Fibroblast of the aortic adventitia (primary cell): ENCODE measurements around the gene ZNF561. TPM values are rescaled to one million over a fixed set of nuclear protein-coding genes. Genes with fewer than 3 reads are reported as not detected.
"Not testable (repeated sequence)": the region's sequence is repeated elsewhere in the genome, so short reads cannot be mapped to it uniquely, and the experiment has no call there.

Experiments
- DNase-seq: peaks from one replicate; pipeline ENCODE4 v3.0.0-alpha.2; 2010; ENCODE audit warnings: low read depth
- H3K4me3 ChIP-seq: 2 replicates; pipeline ENCODE4 v1.5.1; 2011; ENCODE audit warnings: low read depth, mild to moderate bottlenecking, control low read depth, low read length, moderate library complexity
- CTCF ChIP-seq: IDR thresholded peaks from 2 replicates; pipeline ENCODE4 v1.5.1; 2011; ENCODE audit warnings: mild to moderate bottlenecking, low read length, control low read depth, inconsistent platforms; ENCODE audit not compliant: insufficient read depth
- total RNA-seq: library from RNA; depleted of rRNA; stranded (reverse); fragments of >200 nt; gene quantifications from 2 replicates; pipeline ENCODE4 v1.2.3, GENCODE V29; 2012; ENCODE audit warnings: low replicate concordance

ZNF561 gene
- total RNA-seq, 1 donor, result 38.7 TPM

GRCh38 chr19:9620842-9621155, 233 bp downstream of the ZNF561 start:
- H3K4me3 ChIP-seq, result peak overlapping the region; percentile 99
- TF ChIP-seq CTCF, result no peak
- no peak for DNase-seq

GRCh38 chr19:9615844-9616243, 5.2 kb downstream of the ZNF561 start:
- no peak for DNase-seq
- H3K4me3 ChIP-seq, result no peak overlapping the region
- no peak for TF ChIP-seq CTCF

DNA sequence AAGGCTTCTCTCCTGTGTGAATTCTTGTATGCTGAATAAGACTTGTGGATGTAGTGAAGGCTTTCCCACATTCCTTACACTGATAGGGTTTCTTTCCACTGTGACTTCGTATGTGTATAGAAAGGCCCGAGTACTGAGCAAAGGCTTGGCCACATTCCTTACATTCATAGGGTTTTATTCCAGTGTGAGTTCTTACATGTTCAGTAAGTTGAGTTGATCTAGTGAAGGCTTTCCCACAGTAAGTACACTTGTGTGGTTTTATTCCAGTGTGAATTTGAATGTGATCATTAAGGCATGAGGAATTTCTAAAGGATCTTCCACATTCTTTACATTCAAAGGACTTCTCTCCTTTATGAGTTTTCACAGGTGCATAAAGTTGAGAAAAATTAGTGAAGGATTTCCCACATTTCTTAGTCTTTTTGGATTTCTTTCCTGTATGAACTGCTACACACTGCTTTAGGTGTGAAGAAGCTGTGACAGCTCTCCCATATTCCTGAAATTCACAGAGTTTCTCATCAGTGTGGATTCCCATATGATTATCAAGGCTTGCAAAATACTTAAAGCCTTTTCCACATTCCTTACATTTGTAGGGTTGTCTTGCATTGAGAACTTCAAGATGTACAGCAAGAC, 10.4 kb downstream of the ZNF561 start:
- no peak for DNase-seq
- TF ChIP-seq CTCF, result no peak
- no peak overlapping the region for H3K4me3 ChIP-seq

- H3K4me3 ChIP-seq, result no peak overlapping the region
- DNase-seq, result no peak
- TF ChIP-seq CTCF, result no peak
Observed at GRCh38 chr19:9608912-9609311, 12.1 kb downstream of the ZNF561 start.

DNA sequence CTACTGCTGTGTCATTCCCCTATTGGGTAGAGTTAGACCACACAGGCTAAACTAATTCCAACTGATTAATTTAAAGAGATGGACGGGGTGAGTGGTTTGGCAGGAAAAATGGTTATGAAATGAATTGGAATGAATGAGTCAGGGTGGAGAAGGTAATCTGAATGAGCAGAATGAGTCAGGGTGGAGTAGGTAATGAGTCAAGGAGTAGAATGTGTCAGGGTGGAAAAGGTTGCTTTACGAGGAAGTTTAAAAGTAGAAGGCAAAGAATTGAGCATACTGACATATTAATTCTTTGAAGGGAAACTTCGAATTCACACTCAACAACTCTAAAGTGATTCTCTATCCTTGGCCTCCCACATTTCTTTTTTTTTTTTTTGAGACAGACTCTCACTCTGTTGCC, 24.0 kb downstream of the ZNF561 start:
- no peak for TF ChIP-seq CTCF
- DNase-seq, result peak; percentile 84
- H3K4me3 ChIP-seq, result no peak overlapping the region

DNA sequence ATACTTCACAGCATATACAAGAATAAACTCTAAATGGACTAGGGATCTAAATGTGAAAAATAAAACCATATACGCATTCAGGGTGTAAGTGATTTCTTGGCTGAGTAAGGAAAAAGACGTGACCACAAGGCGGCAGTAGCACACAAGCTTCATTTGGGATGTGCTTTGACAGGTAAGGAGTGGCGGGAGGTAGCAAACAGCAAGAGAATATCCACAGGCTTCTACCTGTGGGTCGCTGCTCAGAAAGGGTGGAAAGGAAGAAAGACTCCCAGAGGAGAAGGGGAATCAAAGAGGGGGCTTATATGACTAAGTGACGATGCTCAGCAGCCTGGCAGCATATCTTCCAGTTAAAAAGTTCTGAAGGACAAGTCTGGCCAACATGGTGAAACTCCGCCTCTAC, 34.3 kb downstream of the ZNF561 start:
- no peak overlapping the region for H3K4me3 ChIP-seq
- DNase-seq, result peak; percentile 75
- peak; percentile 78 for TF ChIP-seq CTCF

DNA sequence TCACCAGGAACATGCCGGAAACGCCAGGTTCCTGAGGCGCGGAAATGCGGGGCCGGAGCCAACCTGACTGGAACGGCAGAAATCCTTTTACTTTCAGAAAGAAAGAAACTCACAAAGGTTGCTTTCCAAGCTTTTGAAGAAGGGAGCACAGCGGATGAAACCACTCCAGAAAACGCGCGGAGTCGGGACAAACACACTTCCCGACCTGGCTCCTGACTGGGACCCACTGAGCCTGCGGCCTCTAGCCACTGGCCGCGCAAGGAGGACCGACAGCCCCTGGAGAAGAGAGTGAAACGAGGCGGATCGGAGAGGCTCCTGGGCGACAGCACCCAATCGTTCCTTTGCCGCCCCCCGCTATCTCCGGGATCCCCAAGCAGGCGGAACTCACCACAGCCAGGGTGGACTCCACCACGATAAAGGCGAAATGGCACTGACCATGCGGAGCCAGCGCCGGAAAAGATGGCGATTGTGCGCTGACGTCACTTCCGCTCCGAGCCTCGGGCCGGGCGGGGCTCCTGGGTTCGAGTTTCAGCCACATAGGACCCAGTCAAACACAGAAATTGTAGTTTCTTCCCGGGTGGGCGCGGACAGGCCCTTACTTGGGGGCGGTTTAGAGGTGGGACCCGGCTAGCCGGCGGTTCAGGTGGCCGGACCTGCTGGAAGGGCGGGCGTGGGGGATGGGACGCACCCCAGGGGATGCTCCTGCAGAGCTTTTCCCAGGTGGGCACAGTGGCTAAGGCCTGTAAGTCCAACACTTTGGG, 36.8 kb downstream of the ZNF561 start, which contains the start of gene ZNF121:
Gene ZNF121, minus strand, starts transcription at position 432 of the 761 bp plus-strand sequence. CDS start 16,407 bp downstream, outside the sequence.
- no peak for TF ChIP-seq CTCF
- peak within 1 kb of the TSS; percentile 95 for H3K4me3 ChIP-seq
- peak; percentile 77 for DNase-seq

GRCh38 chr19:9582081-9582725, 38.8 kb downstream of the ZNF561 start:
- not testable (repeated sequence) for DNase-seq, H3K4me3 ChIP-seq
